Prostate gland (tissue), 2 donors: ENCODE results near the gene ZNF581. TPM values are rescaled to one million over a fixed set of nuclear protein-coding genes. Genes with fewer than 3 reads are reported as not detected.

Source experiments
- DNase-seq: peaks from one replicate; pipeline ENCODE4 v3.0.0-alpha.2; 2019; ENCODE audit warnings: low spot score
- H3K27ac ChIP-seq, 2 donors: fragments of 200-600 bp; sonication (generic); 2 replicates each; pipeline ENCODE4 v1.5.1; 2017 to 2019
- H3K27me3 ChIP-seq: fragments of 200-600 bp; sonication (generic); replicated peaks from 2 replicates; pipeline ENCODE4 v1.5.1; 2019; ENCODE audit not compliant: insufficient read depth
- H3K36me3 ChIP-seq, 2 donors: fragments of 200-600 bp; sonication (generic); 1 replicate in 1 of 2; 2 replicates in 1 of 2; pipeline versions ENCODE4 v1.5.1 to v1.8.1; 2017 to 2019
- H3K4me1 ChIP-seq: fragments of 200-600 bp; sonication (generic); replicated peaks from 2 replicates; pipeline ENCODE4 v1.5.1; 2019
- H3K4me3 ChIP-seq, 2 donors: fragments of 200-600 bp; sonication (generic); 2 replicates each; pipeline ENCODE4 v1.5.1; 2017 to 2019
- H3K9me3 ChIP-seq: fragments of 200-600 bp; sonication (generic); 2 replicates; pipeline ENCODE4 v1.5.1; 2017
- POLR2A ChIP-seq: fragments of 450-650 bp; IDR thresholded peaks from one replicate; pipeline ENCODE4 v1.6.1; 2016; ENCODE audit warnings: antibody characterized with exemption, mild to moderate bottlenecking
- POLR2AphosphoS5 ChIP-seq: sonication (generic); formaldehyde crosslinking; IDR thresholded peaks from one replicate; pipeline ENCODE4 v1.6.1; 2017; ENCODE audit warnings: antibody characterized with exemption
- WGBS: methylation state at CpG from one replicate; pipeline ENCODE4 v1.1.5; 2018; 5-methylcytosine and 5-hydroxymethylcytosine counted together
- intact Hi-C: fragments of 100-400 bp; cut with DNase I; formaldehyde crosslinking; loops from one replicate; pipeline ENCODE4 v1.14.2; 2022
- total RNA-seq, 2 donors: library from RNA; depleted of rRNA; stranded (reverse); fragments of >200 nt; gene quantifications; one replicate each; pipeline ENCODE4 v1.1.0, GENCODE V29; 2016
- TF ChIP-seq, protein P1 (sequence below), 4 experiments: fragments of 200-600 bp in 2 of 4; fragments of 450-650 bp in 2 of 4; sonication (generic) in 2 of 4; IDR thresholded peaks; 1 replicate in 3 of 4; 2 replicates in 1 of 4; pipeline ENCODE4 v1.5.1; 2016 to 2019; ENCODE audit warnings: antibody characterized with exemption in 4 of 4, mild to moderate bottlenecking in 2 of 4, moderate library complexity in 2 of 4

ZNF581 gene
- total RNA-seq, 2 donors from 2014 or later, result 19.7 to 20.6 TPM

DNA sequence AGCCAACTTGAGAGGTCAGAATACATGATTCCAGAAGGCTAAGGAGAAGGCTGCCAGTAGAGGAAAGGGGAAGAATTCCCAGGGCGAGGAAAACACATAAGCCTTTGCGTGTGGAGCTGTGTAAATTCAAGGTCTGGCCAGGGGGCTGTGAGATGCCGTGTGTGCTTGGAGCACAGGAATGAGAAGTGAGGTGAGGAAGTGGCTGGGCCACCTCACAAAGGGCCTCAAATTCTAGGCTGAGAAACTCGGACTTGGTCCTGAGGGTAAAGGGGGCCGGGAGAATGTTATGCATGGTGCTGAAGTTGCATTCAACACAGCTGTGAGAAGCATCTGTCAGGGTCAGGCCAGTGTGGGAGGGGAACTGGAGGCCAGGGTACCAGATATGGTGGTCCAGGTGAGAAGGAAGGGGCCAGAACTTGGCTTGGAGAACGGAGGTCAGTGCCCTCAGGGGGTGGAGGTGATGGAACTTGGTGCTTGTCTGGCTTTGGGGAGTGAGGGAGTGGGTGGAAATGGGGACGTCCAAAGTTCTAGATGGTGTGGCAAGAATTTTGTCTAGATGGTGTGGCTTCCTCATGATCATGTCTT is 7.5 kb upstream of the ZNF581 start:
- peaks cover 21% of the 10 kb centered on the region for H3K4me1 ChIP-seq
- H3K9me3 ChIP-seq, result no peaks in the 10 kb centered on the region
- intact Hi-C loops, result no loop called here
- DNase-seq, result no peak
- TF ChIP-seq, protein P1, sequence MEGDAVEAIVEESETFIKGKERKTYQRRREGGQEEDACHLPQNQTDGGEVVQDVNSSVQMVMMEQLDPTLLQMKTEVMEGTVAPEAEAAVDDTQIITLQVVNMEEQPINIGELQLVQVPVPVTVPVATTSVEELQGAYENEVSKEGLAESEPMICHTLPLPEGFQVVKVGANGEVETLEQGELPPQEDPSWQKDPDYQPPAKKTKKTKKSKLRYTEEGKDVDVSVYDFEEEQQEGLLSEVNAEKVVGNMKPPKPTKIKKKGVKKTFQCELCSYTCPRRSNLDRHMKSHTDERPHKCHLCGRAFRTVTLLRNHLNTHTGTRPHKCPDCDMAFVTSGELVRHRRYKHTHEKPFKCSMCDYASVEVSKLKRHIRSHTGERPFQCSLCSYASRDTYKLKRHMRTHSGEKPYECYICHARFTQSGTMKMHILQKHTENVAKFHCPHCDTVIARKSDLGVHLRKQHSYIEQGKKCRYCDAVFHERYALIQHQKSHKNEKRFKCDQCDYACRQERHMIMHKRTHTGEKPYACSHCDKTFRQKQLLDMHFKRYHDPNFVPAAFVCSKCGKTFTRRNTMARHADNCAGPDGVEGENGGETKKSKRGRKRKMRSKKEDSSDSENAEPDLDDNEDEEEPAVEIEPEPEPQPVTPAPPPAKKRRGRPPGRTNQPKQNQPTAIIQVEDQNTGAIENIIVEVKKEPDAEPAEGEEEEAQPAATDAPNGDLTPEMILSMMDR (IDR thresholded peaks at IDR 0.05), result no peak
- no peak for TF ChIP-seq POLR2AphosphoS5
- no peak for TF ChIP-seq POLR2A
- H3K4me3 ChIP-seq, result peak overlapping the region; percentile 94 to 99
- no peaks in the 10 kb centered on the region for H3K27me3 ChIP-seq
- H3K27ac ChIP-seq, result peak overlapping the region; percentile 93 to 96
- WGBS, result 59% methylated on average over 7 of the region's 7 CpGs
- no peaks in the 10 kb centered on the region for H3K36me3 ChIP-seq

DNA sequence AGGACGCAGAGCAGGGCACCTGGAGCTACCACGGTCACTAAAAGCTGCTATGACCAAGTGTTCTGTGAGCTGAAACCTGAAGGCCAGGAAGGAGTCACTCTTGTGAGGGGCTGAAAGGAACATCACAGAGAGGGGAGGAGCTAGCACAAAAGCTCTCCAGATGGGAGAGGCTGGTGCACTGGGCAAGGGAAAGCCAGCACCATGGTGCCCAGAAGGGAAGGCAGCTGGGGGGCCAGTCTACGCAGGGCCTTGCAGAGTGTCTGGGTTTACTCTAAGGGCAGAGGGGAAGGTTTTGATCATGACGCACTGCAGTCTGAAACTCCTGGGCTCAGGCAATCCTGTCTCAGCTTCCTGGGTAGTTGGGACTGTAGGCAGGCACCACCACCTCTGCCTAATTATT is 6.7 kb upstream of the ZNF581 start:
- Histone ChIP-seq H3K27ac (no peak overlapping the region), H3K27me3 (no peaks in the 10 kb centered on the region), H3K36me3 (no peaks in the 10 kb centered on the region), H3K4me1 (peaks cover 21% of the 10 kb centered on the region), H3K4me3 (no peak overlapping the region), H3K9me3 (no peaks in the 10 kb centered on the region)
- DNase-seq, result no peak
- 85% methylated on average over 4 of the region's 4 CpGs for WGBS
- intact Hi-C loops, result no loop called here
- TF ChIP-seq POLR2AphosphoS5 (no peak), POLR2A (no peak)
- TF ChIP-seq, protein P1 (IDR thresholded peaks at IDR 0.05), result no peak

DNA sequence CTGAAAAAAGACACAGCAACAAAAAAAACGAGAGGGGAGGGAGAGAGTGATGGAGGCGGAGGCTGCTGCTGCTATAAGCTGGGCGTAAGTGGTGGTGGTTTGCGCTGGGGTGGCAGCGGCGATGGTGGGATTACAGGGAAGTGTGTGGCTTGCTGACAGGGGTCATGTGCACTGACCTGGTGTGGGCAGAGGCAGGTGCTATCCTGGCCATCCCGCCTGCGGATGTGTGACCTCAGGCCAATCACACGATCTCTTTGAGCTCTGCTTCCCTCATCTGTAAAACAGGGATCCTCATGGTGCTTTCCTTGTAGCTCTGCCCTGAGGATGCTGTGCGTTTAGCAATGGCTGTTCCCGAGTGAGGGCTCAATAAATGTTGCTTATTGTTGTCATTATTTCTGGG is 5.9 kb upstream of the ZNF581 start:
- TF ChIP-seq POLR2AphosphoS5, result no peak
- no peak for TF ChIP-seq POLR2A
- TF ChIP-seq, protein P1 (IDR thresholded peaks at IDR 0.05), result no peak
- peaks cover 22% of the 10 kb centered on the region for H3K4me1 ChIP-seq
- no peak for DNase-seq

DNA sequence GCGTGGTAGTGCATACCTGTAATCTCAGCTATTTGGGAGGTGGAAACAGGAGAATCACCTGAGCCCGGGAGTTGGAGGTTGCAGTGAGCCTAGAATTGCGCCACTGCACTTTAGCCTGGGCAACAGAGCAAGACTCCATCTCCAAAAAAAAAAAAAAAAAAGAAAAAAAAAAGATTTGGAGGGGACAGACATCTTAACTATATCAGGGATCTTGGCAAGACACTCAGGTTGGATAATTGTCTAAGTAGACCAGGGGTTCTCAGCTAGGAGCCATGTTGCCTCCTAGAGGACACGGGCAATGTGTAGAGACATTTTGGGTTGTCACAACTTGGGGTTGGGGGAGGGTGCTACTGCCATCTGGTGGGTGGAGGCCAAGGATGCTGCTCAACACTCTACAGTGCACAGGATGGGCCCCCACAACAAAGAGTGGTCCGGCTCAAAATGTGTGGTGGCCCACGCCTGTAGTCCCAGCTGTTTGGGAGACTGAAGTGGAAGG is 4.5 kb upstream of the ZNF581 start:
- Histone ChIP-seq H3K36me3 (no peaks in the 10 kb centered on the region), H3K4me1 (peaks cover 29% of the 10 kb centered on the region), H3K4me3 (no peak overlapping the region), H3K27ac (no peak overlapping the region), H3K9me3 (no peaks in the 10 kb centered on the region), H3K27me3 (no peaks in the 10 kb centered on the region)
- TF ChIP-seq, protein P1 (IDR thresholded peaks at IDR 0.05), result peak in 1 of 4 experiments; percentile 4
- TF ChIP-seq POLR2AphosphoS5, result no peak
- DNase-seq, result no peak
- WGBS, result 88% methylated on average over 6 of the region's 6 CpGs
- intact Hi-C loops, result no loop called here

More for the DNA sequence above, 5.9 kb upstream of the ZNF581 start:
- Histone ChIP-seq H3K36me3 (no peaks in the 10 kb centered on the region), H3K27ac (no peak overlapping the region), H3K4me3 (no peak overlapping the region), H3K27me3 (no peaks in the 10 kb centered on the region), H3K9me3 (no peaks in the 10 kb centered on the region)
- WGBS, result 74% methylated on average over 11 of the region's 11 CpGs
- intact Hi-C loops, result no loop called here

DNA sequence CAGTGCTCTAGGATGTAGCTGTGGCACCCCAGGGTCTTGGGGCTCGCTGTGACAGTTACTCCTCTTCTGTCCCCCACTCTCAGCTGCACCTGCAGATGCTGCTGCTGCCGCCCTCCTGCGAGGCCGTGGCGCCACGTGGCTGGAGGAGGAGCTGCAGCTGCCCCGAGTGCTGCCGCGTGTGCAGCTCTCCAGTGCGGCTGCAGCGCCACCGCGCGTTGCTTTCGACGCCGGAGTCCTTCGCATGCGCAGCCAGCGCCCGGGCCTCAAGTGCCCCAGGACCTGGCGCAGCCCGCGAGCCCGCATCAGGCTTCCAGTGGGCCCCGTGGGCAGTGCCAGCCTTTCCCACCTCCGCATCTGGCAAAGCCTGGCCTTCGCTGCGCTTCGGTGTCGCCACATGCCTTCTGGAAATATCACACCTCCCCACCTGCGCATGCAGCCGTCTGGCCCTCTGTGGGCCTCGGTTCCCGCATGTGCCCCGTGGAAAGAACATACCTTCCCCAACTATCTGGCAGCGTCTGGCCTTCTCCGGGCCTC is 3.3 kb upstream of the ZNF581 start:
- intact Hi-C loops, result no loop called here
- peak overlapping the region; percentile 85 to 91 for H3K4me3 ChIP-seq
- no peaks in the 10 kb centered on the region for H3K27me3 ChIP-seq
- peak overlapping the region; percentile 93 to 95 for H3K27ac ChIP-seq
- 3% methylated on average over 38 of the region's 38 CpGs for WGBS
- H3K4me1 ChIP-seq, result peaks cover 39% of the 10 kb centered on the region
- no peaks in the 10 kb centered on the region for H3K36me3 ChIP-seq
- no peaks in the 10 kb centered on the region for H3K9me3 ChIP-seq
- peak; percentile 32 for DNase-seq
- TF ChIP-seq POLR2AphosphoS5, result no peak
- TF ChIP-seq, protein P1 (IDR thresholded peaks at IDR 0.05), result peak; percentile 29 to 62 (median 40)
